ENCODE measurements around the gene RAB35.

DNA sequence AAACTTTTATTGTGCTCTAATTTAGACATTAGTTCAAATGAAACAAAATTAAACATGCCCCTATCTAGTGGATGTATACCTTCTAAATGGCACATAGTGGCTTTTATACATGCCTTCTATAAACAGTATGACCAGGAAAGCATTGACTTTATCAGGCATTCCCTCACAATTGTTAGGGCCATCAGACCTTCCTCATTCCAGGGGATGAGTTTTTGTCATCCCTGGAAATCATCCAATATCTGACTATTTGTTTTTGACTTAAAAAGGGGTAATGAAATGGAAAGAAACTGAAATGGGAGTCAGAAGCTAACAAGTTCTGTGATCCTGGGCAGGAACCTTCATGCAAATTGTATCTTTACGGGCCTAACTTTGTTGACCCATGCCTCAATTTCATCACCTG is 69.5 kb downstream of the RAB35 start:
- TF ChIP-seq, protein P1, sequence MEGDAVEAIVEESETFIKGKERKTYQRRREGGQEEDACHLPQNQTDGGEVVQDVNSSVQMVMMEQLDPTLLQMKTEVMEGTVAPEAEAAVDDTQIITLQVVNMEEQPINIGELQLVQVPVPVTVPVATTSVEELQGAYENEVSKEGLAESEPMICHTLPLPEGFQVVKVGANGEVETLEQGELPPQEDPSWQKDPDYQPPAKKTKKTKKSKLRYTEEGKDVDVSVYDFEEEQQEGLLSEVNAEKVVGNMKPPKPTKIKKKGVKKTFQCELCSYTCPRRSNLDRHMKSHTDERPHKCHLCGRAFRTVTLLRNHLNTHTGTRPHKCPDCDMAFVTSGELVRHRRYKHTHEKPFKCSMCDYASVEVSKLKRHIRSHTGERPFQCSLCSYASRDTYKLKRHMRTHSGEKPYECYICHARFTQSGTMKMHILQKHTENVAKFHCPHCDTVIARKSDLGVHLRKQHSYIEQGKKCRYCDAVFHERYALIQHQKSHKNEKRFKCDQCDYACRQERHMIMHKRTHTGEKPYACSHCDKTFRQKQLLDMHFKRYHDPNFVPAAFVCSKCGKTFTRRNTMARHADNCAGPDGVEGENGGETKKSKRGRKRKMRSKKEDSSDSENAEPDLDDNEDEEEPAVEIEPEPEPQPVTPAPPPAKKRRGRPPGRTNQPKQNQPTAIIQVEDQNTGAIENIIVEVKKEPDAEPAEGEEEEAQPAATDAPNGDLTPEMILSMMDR (IDR thresholded peaks at IDR 0.05): no peak
- no peak for TF ChIP-seq POLR2A (IDR thresholded peaks at IDR 0.05)

Measured in sigmoid colon (tissue), 3 donors.